GM12878 (cell line): ENCODE results near the gene PIP. TPM values are rescaled to one million over a fixed set of nuclear protein-coding genes. Genes with fewer than 3 reads are reported as not detected.

Source experiments
- ATAC-seq: fragments of 200-7000 bp; cut with Tn5 transposase; 3 replicates; pipeline ENCODE4 v1.9.1; 2020; ENCODE audit warnings: mild to moderate bottlenecking, moderate library complexity
- BruUV-seq: library from RNA; stranded (reverse); fragments of 400-500 nt; replicated peaks from 2 replicates; lab custom pipeline; 2021; lab: Mats Ljungman, UMichigan
- CTCF ChIA-PET: fragments of 300-600 bp; sonication (Branson Sonifier 250); formaldehyde crosslinking; extraction: SDS; loops from one replicate; lab custom pipeline; 2021; ENCODE audit warnings: inconsistent platforms; lab: Yijun Ruan, JAX
- POLR2A ChIA-PET: fragments of 350-600 bp; formaldehyde crosslinking; extraction: SDS; loops from one replicate; lab custom pipeline; 2021; ENCODE audit warnings: inconsistent platforms; lab: Charles Lee
- RAD21 ChIA-PET: fragments of 300-600 bp; sonication (Branson Sonifier 250); formaldehyde crosslinking; loops from one replicate; lab custom pipeline; 2023; ENCODE audit warnings: antibody characterized with exemption; ENCODE audit not compliant: unreplicated experiment; lab: Charles Lee
- SMC1A ChIA-PET: fragments of 300-600 bp; sonication (Branson Sonifier 250); formaldehyde crosslinking; loops from one replicate; lab custom pipeline; 2023; ENCODE audit not compliant: unreplicated experiment, uncharacterized antibody; lab: Charles Lee
- DNase-seq: peaks from one replicate; pipeline ENCODE4 v3.0.0-alpha.2; 2011; ENCODE audit warnings: low read depth, low spot score
- FAIRE-seq: peaks from 3 replicates; lab custom pipeline; 2011; peaks lifted over from hg19 to GRCh38; lab: Jason Lieb, UNC
- H2AFZ ChIP-seq: 2 replicates; pipeline ENCODE4 v1.6.0; 2011; ENCODE audit warnings: low read depth, low read length, control low read depth; ENCODE audit not compliant: control insufficient read depth
- H3K27ac ChIP-seq: 2 replicates; pipeline ENCODE4 v1.5.1; 2011; ENCODE audit warnings: control low read depth; ENCODE audit not compliant: control insufficient read depth, insufficient read depth
- H3K27me3 ChIP-seq, 2 experiments: replicated peaks in 1 of 2; 2 replicates each; pipeline versions ENCODE4 v1.6.0 to v1.6.1; 2011; ENCODE audit warnings: low read length in 1 of 2; ENCODE audit not compliant: control insufficient read depth in 2 of 2, insufficient read depth in 2 of 2
- H3K36me3 ChIP-seq, 2 experiments: 2 replicates each; pipeline ENCODE4 v1.5.1; 2011; ENCODE audit warnings: low read length in 1 of 2; ENCODE audit not compliant: control insufficient read depth in 2 of 2, insufficient read depth in 2 of 2
- H3K4me1 ChIP-seq: 2 replicates; pipeline ENCODE4 v1.6.1; 2011; ENCODE audit warnings: mild to moderate bottlenecking, low read length, moderate library complexity, mixed read lengths; ENCODE audit not compliant: control insufficient read depth, insufficient read depth
- H3K4me2 ChIP-seq: 2 replicates; pipeline ENCODE4 v1.6.0; 2011; ENCODE audit warnings: control low read depth; ENCODE audit not compliant: control insufficient read depth, insufficient read depth
- H3K4me3 ChIP-seq: fragments of 200-600 bp; sonication (generic); 2 replicates; pipeline ENCODE4 v1.5.1; 2016
- H3K79me2 ChIP-seq: 2 replicates; pipeline ENCODE4 v1.6.0; 2011; ENCODE audit warnings: low read length; ENCODE audit not compliant: control insufficient read depth, insufficient read depth
- H3K9ac ChIP-seq: 2 replicates; pipeline ENCODE4 v1.8.0; 2011; ENCODE audit warnings: low read length, control low read depth, mixed read lengths; ENCODE audit not compliant: control insufficient read depth, insufficient read depth
- H3K9me3 ChIP-seq: replicated peaks from 3 replicates; pipeline ENCODE4 v1.5.1; 2011; ENCODE audit warnings: mild to moderate bottlenecking, low read length; ENCODE audit not compliant: control insufficient read depth, insufficient read depth
- H4K20me1 ChIP-seq: 2 replicates; pipeline ENCODE4 v1.6.0; 2011; ENCODE audit not compliant: control insufficient read depth, insufficient read depth
- ASH2L ChIP-seq: fragments of 300-600, 200-600 bp; sonication (generic); IDR thresholded peaks from 2 replicates; pipeline ENCODE4 v1.6.1; 2017; ENCODE audit warnings: low read depth, mild to moderate bottlenecking, borderline replicate concordance
- CBX5 ChIP-seq: sonication (generic); IDR thresholded peaks from 2 replicates; pipeline ENCODE4 v1.6.1; 2016; ENCODE audit warnings: low read depth, moderate library complexity, mild to moderate bottlenecking, inconsistent platforms
- CHD2 ChIP-seq: IDR thresholded peaks from 2 replicates; pipeline ENCODE4 v1.6.1; 2011; ENCODE audit warnings: low read depth, low read length, improper control_type of control experiment, borderline replicate concordance
- FOXM1 ChIP-seq: IDR thresholded peaks from 2 replicates; pipeline ENCODE4 v1.6.1; 2012; ENCODE audit warnings: low read depth, mild to moderate bottlenecking, inconsistent platforms, low read length, moderate library complexity
- IKZF2 ChIP-seq, 2 experiments: fragments of 450-650 bp; IDR thresholded peaks; 2 replicates each; pipeline ENCODE4 v1.6.1; 2017; ENCODE audit warnings: mild to moderate bottlenecking in 2 of 2, moderate library complexity in 2 of 2
- KDM1A ChIP-seq: fragments of 200-600 bp; sonication (generic); IDR thresholded peaks from 2 replicates; pipeline ENCODE4 v1.6.1; 2016; ENCODE audit warnings: borderline replicate concordance
- MEF2A ChIP-seq: IDR thresholded peaks from 2 replicates; pipeline ENCODE4 v1.6.1; 2011; ENCODE audit warnings: low read depth, mild to moderate bottlenecking, low read length, moderate library complexity; ENCODE audit not compliant: insufficient read depth
- NFYA ChIP-seq: IDR thresholded peaks from 2 replicates; pipeline ENCODE4 v1.6.1; 2011; ENCODE audit warnings: low read depth, mild to moderate bottlenecking, low read length, improper control_type of control experiment, borderline replicate concordance
- SIN3A ChIP-seq: IDR thresholded peaks from 2 replicates; pipeline ENCODE4 v1.6.1; 2012; ENCODE audit warnings: low read depth, low read length, improper control_type of control experiment
- SIX5 ChIP-seq: IDR thresholded peaks from 2 replicates; pipeline ENCODE4 v1.6.1; 2011; ENCODE audit warnings: mild to moderate bottlenecking, low read depth, low read length, moderate library complexity; ENCODE audit not compliant: severe bottlenecking
- SMAD1 ChIP-seq: fragments of 450-650 bp; IDR thresholded peaks from 2 replicates; pipeline ENCODE4 v1.6.1; 2018; ENCODE audit warnings: mild to moderate bottlenecking, low read depth; ENCODE audit not compliant: partially characterized antibody
- SMARCA5 ChIP-seq: fragments of 450-650 bp; IDR thresholded peaks from 2 replicates; pipeline ENCODE4 v1.6.1; 2017; ENCODE audit warnings: mild to moderate bottlenecking
- ZSCAN29 ChIP-seq: fragments of 450-650 bp; IDR thresholded peaks from 2 replicates; pipeline ENCODE4 v1.6.1; 2017; ENCODE audit warnings: mild to moderate bottlenecking, moderate library complexity
- in situ Hi-C: fragments of 300-500 bp; cut with MboI; formaldehyde crosslinking; loops from 9 replicates; pipeline ENCODE4 v1.14.3; 2018; ENCODE audit warnings: mixed read lengths
- intact Hi-C: fragments of 100-400 bp; cut with micrococcal nuclease; formaldehyde crosslinking; loops from one replicate; pipeline ENCODE4 v1.14.2; 2022; ENCODE audit not compliant: unreplicated experiment
- polyA plus RNA-seq, 11 experiments: library from polyadenylated mRNA; depleted of rRNA in 4 of 11; unstranded in 6 of 11; stranded (reverse) in 5 of 11; fragments of >200 nt; fragmentation: Nextera tagmentation in 4 of 11; fragmentation: Illumina TruSeq in 1 of 11; extraction: Ambion mirVana in 4 of 11; extraction: Trizol in 1 of 11; gene quantifications; 1 replicate in 1 of 11; 2 replicates in 10 of 11; pipeline versions ENCODE4 v1.2.1 to v1.2.3, GENCODE V29; 2011 to 2016; ENCODE audit warnings: inconsistent platforms in 2 of 11, missing spikeins in 2 of 11, low read depth in 1 of 11
- total RNA-seq, 4 experiments: library from RNA; depleted of rRNA in 3 of 4; stranded (reverse); fragments of >200 nt in 3 of 4; fragmentation: Illumina TruSeq in 1 of 4; extraction: Trizol in 1 of 4; gene quantifications; 2 replicates each; pipeline versions ENCODE4 v1.2.1 to v1.2.3, GENCODE V29; 2013 to 2021
- TF ChIP-seq, protein P1 (sequence below): fragments of 450-650 bp; formaldehyde crosslinking; IDR thresholded peaks from 2 replicates; pipeline ENCODE4 v1.4.0; 2020; ENCODE audit warnings: mild to moderate bottlenecking, moderate library complexity
- TF ChIP-seq, protein P2 (sequence below): IDR thresholded peaks from 2 replicates; pipeline ENCODE4 v1.6.1; 2011; ENCODE audit warnings: borderline replicate concordance, low read depth, mild to moderate bottlenecking, moderate library complexity, mixed read lengths, low read length; ENCODE audit not compliant: insufficient read depth; ENCODE audit errors: extremely low read length
- TF ChIP-seq, protein P3 (sequence below): fragments of 450-650 bp; IDR thresholded peaks from 2 replicates; pipeline ENCODE4 v1.6.1; 2017; ENCODE audit warnings: borderline replicate concordance
- TF ChIP-seq, protein P4 (sequence below): fragments of 450-650 bp; IDR thresholded peaks from 2 replicates; pipeline ENCODE4 v1.6.1; 2017; ENCODE audit warnings: low read depth, mild to moderate bottlenecking, moderate library complexity

Gene PIP
- total and polyA plus RNA-seq, 10 of the 15 experiments (the other 5 are each of a cell fraction or from before 2014, with no cell fraction given), result not detected

DNA sequence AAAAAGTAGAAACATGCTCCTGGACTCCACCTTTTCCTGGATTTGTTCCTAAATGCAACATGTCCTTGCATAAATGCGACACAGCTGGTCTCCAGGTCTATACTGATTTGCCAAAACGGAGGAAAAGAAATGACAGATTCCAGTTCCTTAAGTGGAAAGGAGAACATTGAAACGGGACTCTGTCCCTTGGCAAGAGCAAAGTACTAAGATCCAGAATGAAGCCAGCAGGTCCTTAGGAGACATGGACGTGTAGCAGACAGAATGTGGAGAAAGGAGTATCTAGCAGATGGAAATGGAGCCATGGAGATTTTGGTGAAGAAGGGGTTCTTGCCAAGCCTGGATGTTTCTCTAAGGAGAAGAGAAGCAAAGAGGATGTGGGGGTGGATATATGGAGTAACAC lies 16.2 kb downstream of the PIP start (continued):
- TF ChIP-seq SIX5, result no peak
- TF ChIP-seq, protein P1, sequence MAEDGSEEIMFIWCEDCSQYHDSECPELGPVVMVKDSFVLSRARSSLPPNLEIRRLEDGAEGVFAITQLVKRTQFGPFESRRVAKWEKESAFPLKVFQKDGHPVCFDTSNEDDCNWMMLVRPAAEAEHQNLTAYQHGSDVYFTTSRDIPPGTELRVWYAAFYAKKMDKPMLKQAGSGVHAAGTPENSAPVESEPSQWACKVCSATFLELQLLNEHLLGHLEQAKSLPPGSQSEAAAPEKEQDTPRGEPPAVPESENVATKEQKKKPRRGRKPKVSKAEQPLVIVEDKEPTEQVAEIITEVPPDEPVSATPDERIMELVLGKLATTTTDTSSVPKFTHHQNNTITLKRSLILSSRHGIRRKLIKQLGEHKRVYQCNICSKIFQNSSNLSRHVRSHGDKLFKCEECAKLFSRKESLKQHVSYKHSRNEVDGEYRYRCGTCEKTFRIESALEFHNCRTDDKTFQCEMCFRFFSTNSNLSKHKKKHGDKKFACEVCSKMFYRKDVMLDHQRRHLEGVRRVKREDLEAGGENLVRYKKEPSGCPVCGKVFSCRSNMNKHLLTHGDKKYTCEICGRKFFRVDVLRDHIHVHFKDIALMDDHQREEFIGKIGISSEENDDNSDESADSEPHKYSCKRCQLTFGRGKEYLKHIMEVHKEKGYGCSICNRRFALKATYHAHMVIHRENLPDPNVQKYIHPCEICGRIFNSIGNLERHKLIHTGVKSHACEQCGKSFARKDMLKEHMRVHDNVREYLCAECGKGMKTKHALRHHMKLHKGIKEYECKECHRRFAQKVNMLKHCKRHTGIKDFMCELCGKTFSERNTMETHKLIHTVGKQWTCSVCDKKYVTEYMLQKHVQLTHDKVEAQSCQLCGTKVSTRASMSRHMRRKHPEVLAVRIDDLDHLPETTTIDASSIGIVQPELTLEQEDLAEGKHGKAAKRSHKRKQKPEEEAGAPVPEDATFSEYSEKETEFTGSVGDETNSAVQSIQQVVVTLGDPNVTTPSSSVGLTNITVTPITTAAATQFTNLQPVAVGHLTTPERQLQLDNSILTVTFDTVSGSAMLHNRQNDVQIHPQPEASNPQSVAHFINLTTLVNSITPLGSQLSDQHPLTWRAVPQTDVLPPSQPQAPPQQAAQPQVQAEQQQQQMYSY (CRISPR knock-in tag), result no peak
- TF ChIP-seq FOXM1, result no peak
- no peak for TF ChIP-seq IKZF2 (IDR thresholded peaks at IDR 0.05)
- TF ChIP-seq NFYA, result no peak
- TF ChIP-seq ASH2L, result no peak
- no peak for TF ChIP-seq SMARCA5
- no peak for TF ChIP-seq MEF2A

DNA sequence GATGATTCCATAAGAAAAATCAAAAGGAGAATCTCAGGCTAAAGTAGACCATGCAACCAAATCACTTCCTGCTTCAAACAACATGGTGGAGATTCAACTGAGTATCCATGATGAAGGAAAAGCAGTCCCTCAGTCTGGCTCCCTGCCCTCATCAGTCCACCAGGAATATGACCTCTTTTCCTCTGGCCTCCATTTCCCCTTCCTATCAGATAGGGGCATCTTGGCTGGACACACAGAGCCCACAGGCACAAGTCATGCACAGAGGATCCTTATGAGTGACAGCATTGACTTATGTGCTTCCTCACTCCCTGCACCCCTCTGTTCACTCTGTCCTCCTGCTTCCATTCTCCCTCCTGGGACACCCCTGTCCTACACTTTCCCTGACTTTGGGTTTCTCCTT lies 16.8 kb downstream of the PIP start:
- Histone ChIP-seq H3K4me3 (no peak overlapping the region), H3K9me3 (no peaks in the 10 kb centered on the region), H3K27ac (no peak overlapping the region), H2AFZ (no peak overlapping the region), H3K27me3 (no peaks in the 10 kb centered on the region; a peak in 1 of 4 replicates), H4K20me1 (no peaks in the 10 kb centered on the region), H3K4me2 (no peak overlapping the region), H3K36me3 (no peaks in the 10 kb centered on the region), H3K79me2 (no peaks in the 10 kb centered on the region), H3K4me1 (no peaks in the 10 kb centered on the region), H3K9ac (no peak overlapping the region)
- in situ Hi-C loops (no loop called here), intact Hi-C loops (loop anchor here (5.0 kb wide), 1 partner anchor 51 kb away; no protein-coding TSS in a partner anchor)
- ChIA-PET SMC1A (no interaction called here), POLR2A (no interaction called here), RAD21 (no interaction called here), CTCF (no interaction called here)
- FAIRE-seq (no peak), DNase-seq (no peak), ATAC-seq (no peak)
- no TSS peak for BruUV-seq
- TF ChIP-seq KDM1A (no peak), CBX5 (no peak), ZSCAN29 (no peak), SIN3A (no peak), SMAD1 (no peak), CHD2 (no peak)
- TF ChIP-seq, protein P2, sequence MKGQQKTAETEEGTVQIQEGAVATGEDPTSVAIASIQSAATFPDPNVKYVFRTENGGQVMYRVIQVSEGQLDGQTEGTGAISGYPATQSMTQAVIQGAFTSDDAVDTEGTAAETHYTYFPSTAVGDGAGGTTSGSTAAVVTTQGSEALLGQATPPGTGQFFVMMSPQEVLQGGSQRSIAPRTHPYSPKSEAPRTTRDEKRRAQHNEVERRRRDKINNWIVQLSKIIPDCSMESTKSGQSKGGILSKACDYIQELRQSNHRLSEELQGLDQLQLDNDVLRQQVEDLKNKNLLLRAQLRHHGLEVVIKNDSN, result no peak
- TF ChIP-seq, protein P3, sequence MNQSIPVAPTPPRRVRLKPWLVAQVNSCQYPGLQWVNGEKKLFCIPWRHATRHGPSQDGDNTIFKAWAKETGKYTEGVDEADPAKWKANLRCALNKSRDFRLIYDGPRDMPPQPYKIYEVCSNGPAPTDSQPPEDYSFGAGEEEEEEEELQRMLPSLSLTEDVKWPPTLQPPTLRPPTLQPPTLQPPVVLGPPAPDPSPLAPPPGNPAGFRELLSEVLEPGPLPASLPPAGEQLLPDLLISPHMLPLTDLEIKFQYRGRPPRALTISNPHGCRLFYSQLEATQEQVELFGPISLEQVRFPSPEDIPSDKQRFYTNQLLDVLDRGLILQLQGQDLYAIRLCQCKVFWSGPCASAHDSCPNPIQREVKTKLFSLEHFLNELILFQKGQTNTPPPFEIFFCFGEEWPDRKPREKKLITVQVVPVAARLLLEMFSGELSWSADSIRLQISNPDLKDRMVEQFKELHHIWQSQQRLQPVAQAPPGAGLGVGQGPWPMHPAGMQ, result no peak
- TF ChIP-seq, protein P4, sequence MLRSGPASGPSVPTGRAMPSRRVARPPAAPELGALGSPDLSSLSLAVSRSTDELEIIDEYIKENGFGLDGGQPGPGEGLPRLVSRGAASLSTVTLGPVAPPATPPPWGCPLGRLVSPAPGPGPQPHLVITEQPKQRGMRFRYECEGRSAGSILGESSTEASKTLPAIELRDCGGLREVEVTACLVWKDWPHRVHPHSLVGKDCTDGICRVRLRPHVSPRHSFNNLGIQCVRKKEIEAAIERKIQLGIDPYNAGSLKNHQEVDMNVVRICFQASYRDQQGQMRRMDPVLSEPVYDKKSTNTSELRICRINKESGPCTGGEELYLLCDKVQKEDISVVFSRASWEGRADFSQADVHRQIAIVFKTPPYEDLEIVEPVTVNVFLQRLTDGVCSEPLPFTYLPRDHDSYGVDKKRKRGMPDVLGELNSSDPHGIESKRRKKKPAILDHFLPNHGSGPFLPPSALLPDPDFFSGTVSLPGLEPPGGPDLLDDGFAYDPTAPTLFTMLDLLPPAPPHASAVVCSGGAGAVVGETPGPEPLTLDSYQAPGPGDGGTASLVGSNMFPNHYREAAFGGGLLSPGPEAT, result no peak
